ENCODE measurements around the gene ZNF212.
A peak's percentile ranks its signal among the peaks of the same experiment; 100 is the strongest.
"Not testable (repeated sequence)": the region's sequence is repeated elsewhere in the genome, so short reads cannot be mapped to it uniquely, and the experiment has no call there.

ZNF212 gene

GRCh38 chr7:149218469-149219420 is 20.7 kb upstream of the ZNF212 start:
- DNase-seq (ENCODE audit: low read depth in 2 of 2) = no peak

GRCh38 chr7:149220534-149220933 is 18.9 kb upstream of the ZNF212 start:
- no peak for DNase-seq (ENCODE audit: low read depth in 2 of 2)

- DNase-seq (ENCODE audit: low read depth in 2 of 2) = no peak
These were observed 16.3 kb upstream of the ZNF212 start for GRCh38 chr7:149223176-149223575.

- DNase-seq (ENCODE audit: low read depth in 2 of 2) = no peak
These were observed 15.7 kb upstream of the ZNF212 start for GRCh38 chr7:149223761-149224160.

GRCh38 chr7:149224352-149224751 is 15.1 kb upstream of the ZNF212 start:
- DNase-seq (ENCODE audit: low read depth in 2 of 2) = no peak

GRCh38 chr7:149225106-149225505 is 14.3 kb upstream of the ZNF212 start:
- DNase-seq (ENCODE audit: low read depth in 2 of 2) = no peak

- DNase-seq (ENCODE audit: low read depth in 2 of 2) = no peak
These were observed 13.8 kb upstream of the ZNF212 start for GRCh38 chr7:149225656-149226055.

GRCh38 chr7:149226366-149226765 is 13.1 kb upstream of the ZNF212 start:
- not testable (repeated sequence) for DNase-seq (ENCODE audit: low read depth in 2 of 2)

- DNase-seq (ENCODE audit: low read depth in 2 of 2) = no peak
These were observed 12.5 kb upstream of the ZNF212 start for GRCh38 chr7:149226840-149227494.

GRCh38 chr7:149228831-149229471 is 10.5 kb upstream of the ZNF212 start:
- DNase-seq (ENCODE audit: low read depth in 2 of 2) = no peak

GRCh38 chr7:149229526-149229925 is 9.9 kb upstream of the ZNF212 start:
- DNase-seq (ENCODE audit: low read depth in 2 of 2) = no peak

- DNase-seq (ENCODE audit: low read depth in 2 of 2) = no peak
These were observed 7.1 kb upstream of the ZNF212 start for GRCh38 chr7:149232362-149232761.

- DNase-seq (ENCODE audit: low read depth in 2 of 2) = not testable (repeated sequence)
These were observed 5.7 kb upstream of the ZNF212 start for GRCh38 chr7:149233655-149234204.

- DNase-seq (ENCODE audit: low read depth in 2 of 2) = no peak
These were observed 1.9 kb upstream of the ZNF212 start for GRCh38 chr7:149237502-149237901.

- no peak for DNase-seq (ENCODE audit: low read depth in 2 of 2)
These were observed 1.4 kb upstream of the ZNF212 start for GRCh38 chr7:149238051-149238450.

- no peak for DNase-seq (ENCODE audit: low read depth in 2 of 2)
These were observed 1.2 kb downstream of the ZNF212 start for GRCh38 chr7:149240637-149241036.

GRCh38 chr7:149241696-149242095 is 2.2 kb downstream of the ZNF212 start:
- DNase-seq (ENCODE audit: low read depth in 2 of 2) = no peak

- DNase-seq (ENCODE audit: low read depth in 2 of 2) = peak in 1 of 2 experiments; percentile 47
These were observed 5.8 kb downstream of the ZNF212 start for GRCh38 chr7:149245244-149245643.

- DNase-seq (ENCODE audit: low read depth in 2 of 2) = no peak
These were observed 6.3 kb downstream of the ZNF212 start for GRCh38 chr7:149245744-149246143.

- DNase-seq (ENCODE audit: low read depth in 2 of 2) = peak in 1 of 2 experiments; percentile 31
These were observed 9.3 kb downstream of the ZNF212 start for GRCh38 chr7:149248777-149249176.

- DNase-seq (ENCODE audit: low read depth in 2 of 2) = not testable (repeated sequence)
These were observed 10.7 kb downstream of the ZNF212 start for GRCh38 chr7:149250151-149250550.

- DNase-seq (ENCODE audit: low read depth in 2 of 2) = not testable (repeated sequence)
These were observed 12.1 kb downstream of the ZNF212 start for GRCh38 chr7:149251518-149251917.

All from stimulated activated CD4-positive, alpha-beta T cell treated with anti-CD3 and anti-CD28 coated beads, Interleukin-12 subunit alpha, Interleukin-12 subunit beta, amount 100 ng/mL, for 24 hours (primary cell).